Hindlimb muscle (tissue), 1 donor: ENCODE data around the gene POLR2E. TPM values are rescaled to one million over a fixed set of nuclear protein-coding genes. Genes with fewer than 3 reads are reported as not detected.

ENCODE experiments used
- DNase-seq: peaks from one replicate; pipeline ENCODE4 v3.0.0-alpha.2; 2013
- polyA plus RNA-seq: library from polyadenylated mRNA; unstranded; fragments of 120-200 nt; gene quantifications from one replicate; pipeline ENCODE4 v1.2.1, GENCODE V29; 2013; ENCODE audit not compliant: insufficient read length

POLR2E gene
- polyA plus RNA-seq, 1 donor, result 121 TPM

- DNase-seq, result no peak
Measured at GRCh38 chr19:1079566-1080111, 15.5 kb downstream of the POLR2E start.

- no peak for DNase-seq
Measured at GRCh38 chr19:1076951-1077350, 18.2 kb downstream of the POLR2E start.

DNA sequence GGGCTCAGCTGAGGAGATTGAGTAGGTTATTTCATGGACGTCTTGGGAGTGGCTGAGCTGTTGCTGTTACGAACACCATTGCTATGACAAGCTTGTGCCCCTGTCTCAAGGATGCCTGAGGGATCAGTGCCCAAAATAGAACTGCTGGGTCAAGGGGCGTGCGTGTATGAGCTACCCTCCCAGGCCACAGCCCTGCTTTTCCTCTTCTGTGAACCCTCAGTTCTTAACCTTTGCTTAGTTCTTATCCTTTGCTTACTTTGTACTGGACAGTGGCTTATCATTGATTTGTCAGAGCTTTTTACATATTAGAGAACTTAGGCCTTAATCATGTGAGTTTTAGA lies 19.2 kb downstream of the POLR2E start:
- DNase-seq, result no peak

DNA sequence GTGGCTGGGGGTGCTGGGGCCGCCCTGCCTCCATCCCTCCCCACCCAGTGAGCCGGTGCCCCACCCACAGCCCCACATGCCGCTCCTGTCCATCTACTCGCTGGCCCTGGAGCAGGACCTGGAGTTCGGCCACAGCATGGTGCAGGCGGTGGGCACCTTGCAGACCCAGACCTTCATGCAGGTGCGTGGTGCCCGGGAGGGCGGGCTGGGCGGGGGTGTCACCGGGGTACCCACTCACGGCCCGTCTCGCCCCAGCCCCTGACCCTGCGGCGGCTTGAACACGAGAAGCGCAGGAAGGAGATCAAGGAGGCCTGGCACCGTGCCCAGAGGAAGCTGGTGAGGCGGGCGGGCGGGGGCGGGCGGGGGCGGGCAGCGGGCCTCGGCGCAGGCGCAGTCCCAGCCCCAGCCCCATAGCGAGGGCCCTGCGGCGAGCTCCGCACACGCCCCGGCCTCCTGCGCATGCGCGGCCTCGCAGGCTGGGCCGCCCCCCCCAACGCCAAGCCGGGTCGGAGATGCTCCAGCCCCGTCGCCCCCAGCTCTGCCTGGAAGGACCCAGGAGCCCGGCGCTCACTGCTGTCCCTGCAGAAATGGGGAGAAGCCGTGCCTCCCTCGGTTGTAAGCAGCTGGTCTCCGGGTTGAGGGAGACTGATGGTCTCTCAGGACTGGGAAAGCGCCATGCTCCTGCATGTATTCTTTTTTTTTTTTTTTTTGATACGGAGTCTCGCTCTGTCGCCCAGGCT lies 20.5 kb downstream of the POLR2E start:
- DNase-seq, result no peak

DNA sequence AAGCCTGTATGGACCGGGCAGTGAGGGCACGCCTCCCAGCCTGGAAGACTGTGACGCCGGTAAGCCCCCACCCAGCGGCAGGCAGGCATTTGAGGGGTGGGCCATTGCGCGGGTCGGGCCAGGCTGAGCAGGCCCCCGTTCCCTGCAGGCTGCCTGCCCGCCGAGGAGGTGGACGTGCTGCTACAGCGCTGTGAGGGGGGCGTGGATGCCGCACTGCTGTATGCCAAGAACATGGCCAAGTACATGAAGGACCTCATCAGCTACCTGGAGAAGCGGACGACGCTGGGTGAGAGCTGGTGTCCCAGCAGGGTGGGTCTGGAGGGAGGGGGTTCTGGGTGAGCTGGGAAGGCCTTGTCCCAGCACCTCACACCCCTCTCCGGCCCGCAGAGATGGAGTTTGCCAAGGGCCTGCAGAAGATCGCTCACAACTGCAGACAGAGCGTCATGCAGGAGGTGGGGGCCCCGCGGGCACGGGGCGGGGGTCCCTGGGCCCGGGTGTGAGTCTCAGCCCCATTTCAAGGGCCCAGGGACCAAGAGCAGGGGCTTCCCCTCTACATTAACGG lies 21.1 kb downstream of the POLR2E start:
- no peak for DNase-seq

- DNase-seq, result no peak
Measured at GRCh38 chr19:1073063-1073955, 21.9 kb downstream of the POLR2E start.

DNA sequence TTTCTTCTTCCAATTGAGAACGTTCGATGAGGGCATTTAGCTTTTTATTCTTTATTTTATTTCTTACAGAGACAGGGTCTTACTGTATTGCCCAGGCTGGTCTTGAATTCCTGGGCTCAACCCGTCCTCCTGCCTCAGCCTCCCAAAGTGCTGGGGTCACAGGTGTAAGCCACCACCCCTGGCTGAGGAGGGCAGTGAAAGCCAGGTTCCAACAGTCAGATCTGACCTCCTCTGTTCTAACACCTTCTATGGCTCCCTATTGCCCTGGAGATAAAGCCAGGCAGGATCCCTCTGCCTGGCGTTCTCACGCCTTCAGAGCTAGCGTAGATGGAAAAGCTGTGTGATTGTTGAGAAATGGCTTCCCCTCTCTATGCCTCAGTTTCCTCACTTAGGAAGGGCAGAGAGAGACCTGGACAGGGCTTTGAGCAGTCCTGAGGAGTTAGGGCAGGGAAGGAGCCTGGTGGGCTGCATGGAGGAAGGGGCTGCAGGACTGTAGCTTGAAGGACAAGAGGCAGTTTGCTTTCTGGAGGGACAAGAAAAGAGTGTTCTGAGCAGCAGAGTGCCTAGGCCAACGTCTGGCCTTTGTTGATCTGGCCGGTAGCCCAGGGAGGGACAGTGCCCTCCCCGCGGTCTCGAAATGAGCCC lies 22.7 kb downstream of the POLR2E start:
- no peak for DNase-seq

GRCh38 chr19:1070931-1071791 lies 24.0 kb downstream of the POLR2E start:
- DNase-seq, result no peak

DNA sequence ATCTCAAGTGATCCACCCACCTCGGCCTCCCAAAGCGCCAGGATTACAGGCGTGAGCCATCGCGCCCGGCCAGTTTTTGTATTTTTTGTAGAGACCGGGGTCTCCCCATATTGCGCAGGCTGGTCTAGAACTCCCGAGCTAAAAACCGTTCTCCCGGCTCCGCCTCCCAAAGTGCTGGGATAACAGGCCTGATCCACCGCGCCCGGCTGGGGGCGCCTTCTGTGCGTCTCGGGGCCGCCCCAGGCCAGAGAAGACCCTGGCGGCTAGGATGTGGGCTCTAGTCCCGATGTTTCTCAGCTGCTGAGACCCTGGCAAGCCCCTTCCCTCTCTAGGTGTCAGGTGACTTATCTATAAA lies 24.6 kb downstream of the POLR2E start:
- no peak for DNase-seq

DNA sequence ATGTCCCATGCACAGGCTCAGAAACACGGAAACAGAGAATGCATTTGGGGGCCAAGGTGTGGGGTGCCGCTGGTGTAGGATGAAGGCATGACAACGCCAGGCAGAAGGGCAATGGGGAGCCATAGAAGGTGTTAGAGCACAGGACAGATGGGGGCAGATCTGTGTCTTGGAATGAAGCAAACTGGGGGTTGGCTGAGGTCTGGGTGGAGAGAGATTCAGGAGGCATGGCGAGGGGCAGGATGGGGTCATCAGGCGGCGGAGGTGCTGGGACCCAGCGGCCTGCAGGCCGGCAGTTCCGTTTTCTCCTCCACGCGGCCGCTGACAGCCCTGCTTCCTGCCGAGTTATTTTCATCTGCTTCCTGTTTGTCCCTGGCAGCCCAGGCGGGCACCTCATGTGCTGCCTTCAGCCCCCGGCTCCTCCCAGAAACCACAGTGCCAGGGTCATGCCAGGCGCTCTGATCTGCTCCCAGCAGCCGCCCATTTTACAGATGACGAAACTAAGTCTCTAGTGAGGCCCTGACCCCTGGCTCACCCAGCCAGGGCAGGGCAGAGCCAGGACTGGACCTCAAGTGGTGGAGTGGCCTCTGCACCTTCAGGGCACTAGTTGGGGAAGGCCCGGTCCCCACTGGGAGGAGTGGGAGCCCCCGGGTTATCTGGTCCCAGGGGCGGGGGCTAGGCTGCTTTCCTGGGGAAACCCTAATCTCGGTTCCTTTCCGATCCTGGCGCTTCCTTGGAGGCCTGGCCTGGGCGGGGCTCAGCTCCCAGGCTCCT lies 26.0 kb downstream of the POLR2E start:
- DNase-seq, result no peak

DNA sequence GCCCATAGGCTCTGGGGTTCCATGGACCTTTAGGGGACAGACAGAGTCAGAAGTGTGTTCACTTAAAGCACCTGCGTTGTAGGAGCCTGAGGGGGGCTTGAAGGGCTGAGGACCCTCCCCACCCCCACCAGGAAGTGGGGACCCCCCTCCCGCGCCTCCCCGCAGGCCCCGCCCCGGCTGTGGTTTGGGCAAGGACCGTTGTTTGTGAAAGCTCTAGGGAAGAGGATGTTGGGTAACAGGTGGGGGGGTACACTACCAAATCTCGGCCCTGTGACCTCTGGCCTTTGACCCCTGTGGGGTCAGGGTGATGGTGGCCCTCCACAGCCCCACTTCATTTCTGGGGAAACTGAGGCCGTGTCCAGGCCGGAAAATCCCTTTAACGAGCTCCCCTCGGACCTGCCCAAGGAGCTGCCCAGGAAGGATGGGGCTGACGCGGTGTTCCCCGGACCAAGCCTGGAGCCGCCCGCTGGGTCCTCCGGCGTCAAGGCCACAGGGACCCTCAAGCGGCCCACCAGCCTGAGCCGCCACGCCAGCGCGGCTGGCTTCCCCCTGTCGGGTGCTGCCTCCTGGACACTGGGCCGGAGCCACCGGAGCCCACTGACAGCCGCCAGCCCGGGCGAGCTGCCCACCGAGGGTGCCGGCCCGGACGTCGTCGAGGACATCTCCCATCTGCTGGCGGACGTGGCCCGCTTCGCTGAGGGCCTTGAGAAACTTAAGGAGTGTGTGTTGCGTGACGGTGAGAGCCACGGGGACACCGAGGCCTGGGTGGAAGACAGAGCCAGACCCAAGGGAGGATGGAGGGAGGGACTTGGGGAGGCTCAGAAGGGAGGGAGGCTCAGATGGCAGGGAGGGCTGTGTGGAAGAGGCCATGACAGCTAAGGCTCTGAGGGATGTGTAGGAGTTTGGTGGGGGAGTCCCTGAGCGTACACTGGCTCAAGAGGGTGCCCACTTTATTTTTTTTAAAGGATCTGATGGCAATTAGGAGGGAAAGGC lies 26.9 kb downstream of the POLR2E start:
- DNase-seq, result no peak

DNA sequence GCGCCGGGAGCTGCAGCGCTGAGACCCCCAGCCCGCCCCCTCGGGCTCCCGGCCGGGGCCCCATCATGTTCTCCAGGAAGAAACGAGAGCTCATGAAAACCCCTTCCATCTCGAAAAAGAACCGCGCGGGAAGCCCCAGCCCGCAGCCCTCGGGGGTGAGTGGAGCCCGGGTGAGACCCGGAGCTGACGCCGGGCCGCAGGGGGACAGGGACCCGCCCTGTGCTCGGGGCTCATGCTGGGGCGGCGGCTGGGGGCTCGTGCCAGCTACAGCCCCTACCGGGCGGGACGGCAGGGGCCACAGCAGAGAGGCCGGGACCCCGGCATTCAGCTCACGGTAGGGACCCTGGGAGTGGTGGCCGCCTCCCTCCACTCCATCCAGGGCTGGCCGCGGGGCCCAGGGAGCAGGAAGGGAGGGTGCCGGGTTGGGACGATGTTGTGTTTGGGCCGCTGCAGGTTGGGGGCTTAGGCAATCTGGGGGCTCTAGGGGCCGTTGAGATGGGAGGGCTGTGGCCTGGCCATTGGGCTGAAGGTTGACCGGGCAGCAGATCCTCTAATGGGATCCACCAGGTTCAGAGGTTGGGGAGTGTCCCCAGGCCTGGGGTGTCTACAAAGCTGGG lies 27.7 kb downstream of the POLR2E start:
- DNase-seq, result no peak

DNA sequence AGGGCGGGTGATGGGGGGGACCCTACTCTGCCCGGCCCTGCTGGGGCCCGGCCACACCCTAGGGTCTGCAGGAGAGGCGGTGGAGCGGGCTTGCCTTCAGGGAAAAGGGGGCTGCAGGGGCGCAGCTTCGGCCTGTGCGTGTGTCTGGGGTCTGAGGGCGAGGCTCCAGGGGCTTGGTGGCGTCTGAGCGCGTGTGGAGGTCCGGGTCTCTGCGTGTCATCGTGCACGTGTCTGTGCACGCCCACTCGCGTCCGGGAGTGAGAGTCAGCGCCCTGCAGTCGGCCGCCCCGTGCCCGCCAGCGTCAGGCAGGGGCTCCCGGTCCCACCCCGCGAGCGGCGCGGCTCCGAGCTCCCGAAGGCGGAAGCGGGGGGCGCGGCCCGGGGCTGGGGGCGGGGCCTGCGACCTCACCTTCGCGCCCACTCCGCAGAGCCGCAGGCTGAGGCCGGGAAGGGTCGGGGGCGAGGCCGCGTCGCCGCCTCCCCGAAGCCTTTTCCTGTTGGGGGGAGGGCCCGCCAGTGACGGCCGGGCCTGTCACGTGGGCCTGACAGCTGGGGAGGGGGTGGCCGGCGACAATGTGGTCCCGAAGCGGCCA lies 28.3 kb downstream of the POLR2E start, which contains the start of gene ARHGAP45:
ARHGAP45 (plus strand) TSS at position 420 of the 593 bp plus-strand sequence. CDS start 239 bp downstream, outside the sequence.
- DNase-seq, result no peak

- DNase-seq, result no peak
Measured at GRCh38 chr19:1066251-1066747, 28.9 kb downstream of the POLR2E start.

GRCh38 chr19:1065606-1066109 lies 29.5 kb downstream of the POLR2E start:
- no peak for DNase-seq

DNA sequence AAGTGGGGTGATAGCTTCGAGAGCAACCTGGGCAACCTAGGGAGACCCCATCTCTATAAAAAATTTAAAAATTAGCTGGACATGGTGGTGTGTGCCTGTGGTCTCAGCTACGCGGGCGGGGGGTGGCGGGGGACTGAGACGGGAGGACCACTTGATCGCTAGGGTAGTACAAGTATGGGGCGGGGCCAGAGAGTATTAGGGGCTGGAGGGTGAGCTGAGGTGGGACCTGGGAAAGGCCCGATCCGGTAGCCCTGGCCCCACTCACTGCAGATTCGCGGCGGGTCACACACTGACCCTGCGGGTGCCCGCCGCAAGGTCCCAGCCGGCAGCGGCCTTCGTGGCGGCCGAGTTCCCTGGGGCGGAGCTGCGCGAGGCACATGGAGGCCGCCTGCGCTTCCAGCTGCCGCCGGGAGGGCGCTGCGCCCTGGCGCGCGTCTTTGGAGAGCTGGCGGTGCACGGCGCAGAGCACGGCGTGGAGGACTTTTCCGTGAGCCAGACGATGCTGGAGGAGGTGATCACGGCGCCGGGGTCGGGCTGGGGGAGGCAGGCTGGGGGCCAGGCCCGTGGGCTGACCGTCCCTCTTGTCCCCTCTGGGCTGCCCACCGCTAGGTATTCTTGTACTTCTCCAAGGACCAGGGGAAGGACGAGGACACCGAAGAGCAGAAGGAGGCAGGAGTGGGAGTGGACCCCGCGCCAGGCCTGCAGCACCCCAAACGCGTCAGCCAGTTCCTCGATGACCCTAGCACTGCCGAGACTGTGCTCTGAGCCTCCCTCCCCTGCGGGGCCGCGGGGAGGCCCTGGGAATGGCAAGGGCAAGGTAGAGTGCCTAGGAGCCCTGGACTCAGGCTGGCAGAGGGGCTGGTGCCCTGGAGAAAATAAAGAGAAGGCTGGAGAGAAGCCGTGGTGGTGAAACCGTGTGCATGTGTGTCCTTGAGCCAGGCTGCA lies 30.2 kb downstream of the POLR2E start:
- DNase-seq, result peak; percentile 74
